HG03045 (cell line): ENCODE results near the gene XAB2.
"Not testable (repeated sequence)": the region's sequence is repeated elsewhere in the genome, so short reads cannot be mapped to it uniquely, and the experiment has no call there.

Experiments used
- ATAC-seq: cut with Tn5 transposase; IDR thresholded peaks from one replicate; pipeline ENCODE4 v1.9.1; 2021; ENCODE audit warnings: mild to moderate bottlenecking, moderate library complexity; ENCODE audit not compliant: unreplicated experiment

XAB2 gene

GRCh38 chr19:7650148-7650547, 20.8 kb upstream of the XAB2 start:
- no peak for ATAC-seq

- ATAC-seq: no peak
Measured at GRCh38 chr19:7648265-7649014, 19.1 kb upstream of the XAB2 start.

DNA sequence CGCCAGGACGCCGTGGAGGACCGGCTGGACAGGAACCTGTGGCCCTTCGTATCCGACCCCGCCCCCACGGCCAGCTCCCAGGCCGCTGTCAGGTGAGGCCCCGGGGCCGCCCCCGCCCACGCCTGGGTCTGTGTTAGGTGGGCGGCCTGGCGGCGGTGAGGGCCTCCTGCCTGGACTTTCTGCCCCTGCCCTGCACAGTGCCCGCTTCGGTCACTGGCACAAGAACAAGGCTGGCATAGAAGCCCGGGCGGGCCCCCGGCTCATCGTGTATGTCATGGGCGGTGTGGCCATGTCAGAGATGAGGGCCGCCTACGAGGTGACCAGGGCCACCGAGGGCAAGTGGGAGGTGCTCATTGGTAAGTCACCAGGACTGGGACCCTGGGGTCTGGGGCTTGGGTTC, 17.8 kb upstream of the XAB2 start:
- ATAC-seq: no peak

DNA sequence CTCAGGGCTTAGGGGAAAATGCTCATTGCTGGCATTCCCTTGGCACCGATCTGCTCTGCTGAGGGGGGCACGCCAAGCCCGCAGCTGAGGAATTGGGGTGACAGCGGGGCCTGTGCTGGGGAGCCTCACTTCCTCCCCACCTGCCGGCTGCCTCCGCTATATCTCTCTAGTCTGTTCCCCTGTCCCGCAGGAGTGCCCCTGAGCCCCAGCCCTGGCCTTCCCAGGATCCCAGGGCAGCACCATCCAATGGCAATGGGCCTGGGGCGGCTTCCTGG, 17.0 kb upstream of the XAB2 start:
- no peak for ATAC-seq

DNA sequence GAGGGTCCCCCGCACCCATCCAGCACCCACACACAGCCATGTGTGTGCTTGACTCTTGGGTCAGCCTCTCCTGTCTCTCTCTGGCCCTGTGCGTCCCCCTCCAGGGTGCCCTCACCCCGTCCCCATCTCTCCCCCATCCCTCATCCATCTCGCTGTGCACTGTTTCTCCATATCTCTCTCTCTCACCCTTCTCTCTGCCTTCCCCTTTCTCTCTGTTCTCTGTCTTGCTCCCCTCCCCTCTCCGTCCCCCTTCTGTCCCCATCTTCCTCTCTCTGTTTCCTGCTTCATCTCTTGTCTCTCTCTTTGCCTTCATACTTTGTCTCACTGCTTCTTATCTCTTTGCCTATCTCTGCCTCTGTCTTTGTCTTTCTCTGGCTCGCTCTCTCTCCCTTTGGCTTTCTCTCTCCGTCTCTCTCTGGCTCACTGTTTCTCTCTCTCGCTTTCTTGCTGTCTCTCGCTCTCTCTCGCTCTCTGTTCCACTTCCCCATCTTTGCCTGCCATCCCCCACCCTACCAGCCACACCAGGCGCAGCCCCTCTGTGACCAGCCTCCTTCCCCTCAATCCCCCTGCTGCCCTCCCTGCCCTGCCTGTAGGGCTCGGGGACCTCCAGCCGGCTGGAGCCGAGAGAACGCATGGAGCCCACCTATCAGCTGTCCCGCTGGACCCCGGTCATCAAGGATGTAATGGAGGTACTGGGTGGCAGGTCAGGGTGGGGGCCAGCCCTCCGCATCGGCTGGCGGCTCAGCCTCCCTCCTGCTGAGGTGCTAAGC, 16.5 kb upstream of the XAB2 start:
- no peak for ATAC-seq

DNA sequence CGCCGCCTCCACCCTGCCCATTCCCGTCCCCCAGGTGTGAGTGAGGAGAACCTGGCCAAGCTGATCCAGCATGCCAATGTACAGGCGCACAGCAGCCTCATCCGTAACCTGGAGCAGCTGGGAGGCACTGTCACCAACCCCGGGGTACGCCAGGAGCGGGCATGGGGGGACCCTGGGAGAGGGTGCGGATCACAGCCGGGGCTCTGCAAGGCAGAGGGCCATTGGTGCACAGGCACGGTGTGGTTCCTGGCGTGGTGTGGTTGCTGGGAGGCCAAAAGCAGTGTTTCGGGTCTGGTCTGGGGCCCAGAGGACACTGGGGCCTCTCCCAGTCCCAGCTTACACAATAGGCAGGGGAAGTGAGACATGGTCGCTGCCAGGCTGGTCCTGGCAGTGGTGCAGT, 15.8 kb upstream of the XAB2 start:
- ATAC-seq: no peak

- no peak for ATAC-seq
Measured at GRCh38 chr19:7644550-7644877, 15.2 kb upstream of the XAB2 start.

- not testable (repeated sequence) for ATAC-seq
Measured at GRCh38 chr19:7643629-7644549, 14.5 kb upstream of the XAB2 start.

DNA sequence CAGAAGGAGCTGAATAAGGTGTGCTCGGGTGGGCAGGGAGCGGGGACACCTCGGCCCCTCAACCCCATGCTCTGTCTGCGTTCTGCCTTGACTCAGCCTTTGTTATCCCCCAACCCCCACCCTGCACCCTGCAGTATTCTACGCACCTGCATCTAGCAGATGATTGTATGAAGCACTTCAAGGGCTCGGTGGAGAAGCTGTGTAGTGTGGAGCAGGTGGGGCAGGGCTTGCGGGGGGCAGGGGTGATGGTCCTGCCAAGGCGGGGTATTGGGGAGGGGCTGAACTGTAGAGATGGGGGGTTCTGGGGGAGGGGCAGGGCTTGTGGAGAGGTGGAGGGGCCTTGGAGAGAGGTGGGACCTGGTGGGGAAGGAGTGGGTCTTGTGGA, 13.7 kb upstream of the XAB2 start:
- ATAC-seq: no peak

- ATAC-seq: no peak
Measured at GRCh38 chr19:7642295-7643030, 13.1 kb upstream of the XAB2 start.

- no peak for ATAC-seq
Measured at GRCh38 chr19:7641290-7642276, 12.2 kb upstream of the XAB2 start.

DNA sequence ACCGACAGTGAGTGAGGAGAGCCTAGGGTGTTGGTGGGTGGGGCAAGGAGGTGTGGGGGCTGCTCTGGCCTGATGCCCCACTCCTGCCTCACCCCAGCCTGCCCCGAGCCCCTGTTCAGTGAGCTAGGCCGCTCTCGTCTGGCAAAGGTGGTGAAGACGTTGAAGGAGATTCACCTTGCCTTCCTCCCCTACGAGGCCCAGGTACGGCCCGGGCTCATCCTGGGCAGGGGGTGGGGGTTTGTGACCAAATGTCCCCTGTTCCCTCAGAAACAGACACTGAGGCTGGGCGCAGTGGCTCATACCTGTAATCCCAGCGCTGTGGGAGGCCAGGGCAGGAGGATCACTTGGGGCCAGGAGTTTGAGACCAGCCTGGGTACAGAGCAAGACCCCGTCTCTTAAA, 11.5 kb upstream of the XAB2 start:
- no peak for ATAC-seq

GRCh38 chr19:7639863-7640348, 10.6 kb upstream of the XAB2 start:
- no peak for ATAC-seq

- ATAC-seq: no peak
Measured at GRCh38 chr19:7638802-7639465, 9.6 kb upstream of the XAB2 start.

DNA sequence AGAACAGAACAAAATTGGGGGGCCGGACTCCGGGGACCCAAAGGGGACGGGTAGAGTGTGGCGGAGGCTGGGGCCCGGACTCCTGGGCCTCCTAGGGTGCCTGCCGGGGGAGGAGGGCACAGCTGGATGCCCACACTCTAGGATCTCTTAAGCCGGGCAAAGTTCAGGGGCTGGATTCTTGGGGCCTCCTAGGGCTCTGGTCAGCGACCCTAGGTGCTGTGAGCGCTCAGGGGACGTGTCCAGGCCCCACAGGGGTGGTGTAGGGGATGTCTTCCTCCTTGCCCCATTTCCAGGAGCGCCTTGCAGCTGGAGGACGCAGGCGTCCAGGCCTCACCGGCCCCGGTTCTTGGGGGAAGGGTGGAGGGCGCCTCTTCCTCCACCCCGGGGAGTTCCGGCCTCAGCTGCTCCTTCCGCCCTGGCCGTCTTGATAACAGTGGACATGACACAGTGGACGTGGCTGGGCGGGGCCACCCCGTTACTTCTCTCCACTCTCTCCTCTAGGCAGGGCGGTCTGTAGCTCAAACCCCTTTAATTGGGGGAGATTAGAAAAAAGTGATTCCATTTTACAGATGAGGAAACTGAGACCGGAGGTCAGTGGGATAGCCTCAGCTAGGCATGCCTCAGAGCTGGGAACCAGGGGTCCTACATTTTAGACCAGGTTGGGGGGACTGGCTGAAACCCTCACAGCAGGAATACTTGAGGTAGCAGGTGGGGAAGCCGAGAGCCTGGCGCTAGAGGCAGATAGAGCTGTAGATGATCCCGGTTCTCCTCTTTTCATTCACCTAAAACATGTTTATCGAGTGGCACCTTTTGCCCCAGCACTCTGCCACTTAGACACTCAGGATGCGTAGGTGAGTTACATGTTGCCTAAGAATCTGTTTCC, 8.3 kb upstream of the XAB2 start:
- peak; percentile 8 for ATAC-seq

- ATAC-seq: peak; percentile 69
Measured at GRCh38 chr19:7636691-7637373, 7.5 kb upstream of the XAB2 start, which contains the start of gene STXBP2. TSS of gene STXBP2 (plus strand) at chr19:7637110. CDS start at chr19:7637150, 40 bp downstream.

GRCh38 chr19:7636317-7636690, 7.0 kb upstream of the XAB2 start:
- no peak for ATAC-seq

DNA sequence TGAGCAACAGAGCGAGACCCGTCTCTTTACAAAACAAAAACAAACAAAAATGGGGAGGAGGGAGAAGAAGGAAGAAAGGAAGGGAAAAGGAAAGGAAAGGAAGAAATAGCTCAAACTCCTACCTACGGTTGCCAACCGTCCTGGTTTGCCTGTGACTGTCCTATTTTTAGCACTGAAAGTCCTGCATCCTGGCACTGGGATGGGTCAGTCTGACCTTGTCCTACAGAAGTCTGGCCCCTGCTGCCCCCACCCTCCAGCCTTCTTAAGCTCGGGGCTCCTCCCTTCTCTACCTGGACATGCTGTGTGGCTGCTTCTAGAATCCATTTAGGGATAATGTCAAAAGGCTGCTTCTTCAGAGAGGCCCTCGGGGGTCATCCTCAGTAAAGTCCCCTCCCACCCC, 6.3 kb upstream of the XAB2 start:
- no peak for ATAC-seq
